NT2/D1 (cell line): ENCODE data around the gene EXPH5.

ENCODE experiments used
- SUZ12 ChIP-seq: IDR thresholded peaks from 2 replicates; pipeline ENCODE4 v1.6.1; 2011; ENCODE audit not compliant: insufficient read length, insufficient read depth; ENCODE audit errors: extremely low read depth
- YY1 ChIP-seq: IDR thresholded peaks from 2 replicates; pipeline ENCODE4 v1.6.1; 2011; ENCODE audit not compliant: insufficient read length, insufficient read depth
- ZNF274 ChIP-seq: IDR thresholded peaks from 2 replicates; pipeline ENCODE4 v1.6.1; 2011; ENCODE audit warnings: mild to moderate bottlenecking, low read depth, low read length

DNA sequence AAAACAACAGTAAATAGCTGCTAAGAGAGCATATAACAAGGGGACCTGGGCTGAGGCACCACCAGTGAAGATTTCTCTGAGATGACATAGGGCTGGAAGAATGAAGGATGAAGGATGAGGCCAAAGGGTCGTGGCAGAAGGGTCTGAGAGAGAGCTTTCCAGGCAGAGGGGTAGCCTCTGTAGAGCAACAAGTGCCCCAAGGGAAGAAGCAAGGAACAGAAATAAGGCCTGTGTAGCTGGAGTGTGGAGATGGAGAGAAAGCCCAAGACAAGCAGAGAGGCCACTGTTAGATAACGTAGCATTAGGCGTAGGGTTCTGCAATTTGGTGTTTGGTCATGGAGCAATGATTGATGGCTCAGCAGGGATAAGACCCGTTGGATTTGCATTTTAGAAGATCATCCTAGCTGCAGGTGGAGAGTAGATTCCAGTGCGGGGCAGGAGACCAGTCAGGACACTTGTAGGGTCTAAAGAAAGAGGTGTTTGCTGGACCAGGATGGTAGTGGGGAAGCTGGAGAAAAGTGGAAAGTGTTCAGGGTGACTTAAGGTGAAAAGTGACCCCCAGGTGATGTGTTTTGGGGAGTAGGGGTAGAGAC lies 47.6 kb downstream of the EXPH5 start:
- TF ChIP-seq ZNF274 (no peak), YY1 (no peak), SUZ12 (no peak)
